K562 (cell line): ENCODE measurements around the gene NOM1. TPM values are rescaled to one million over a fixed set of nuclear protein-coding genes. Genes with fewer than 3 reads are reported as not detected.

ENCODE experiments used
- ATAC-seq: fragments of 200-7000 bp; cut with Tn5 transposase; 3 replicates; pipeline ENCODE4 v1.9.1; 2020; ENCODE audit warnings: moderate library complexity
- BruUV-seq: library from RNA; stranded (reverse); fragments of 400-500 nt; replicated peaks from 2 replicates; lab custom pipeline; 2021; lab: Mats Ljungman, UMichigan
- CTCF ChIA-PET: fragments of 300-600 bp; formaldehyde crosslinking; extraction: SDS; loops from one replicate; lab custom pipeline; 2021; ENCODE audit warnings: low intra/inter-chr PET ratio; lab: Yijun Ruan, JAX
- POLR2A ChIA-PET: fragments of 300-600, 350-650 bp; sonication (Branson Sonifier 250); formaldehyde crosslinking; extraction: SDS; loops from one replicate; lab custom pipeline; 2021; ENCODE audit warnings: antibody characterized with exemption, inconsistent platforms; lab: Yijun Ruan, JAX
- DNase-seq, 4 experiments: peaks; one replicate each; pipeline versions ENCODE4 v3.0.0 to v3.0.0-alpha.2; 2011 to 2018; ENCODE audit warnings: low spot score in 3 of 4, mixed read lengths in 3 of 4; ENCODE audit errors: extremely low read depth in 1 of 4
- FAIRE-seq: peaks from 2 replicates; lab custom pipeline; 2011; peaks lifted over from hg19 to GRCh38; lab: Jason Lieb, UNC
- H2AFZ ChIP-seq: 2 replicates; pipeline ENCODE4 v1.6.0; 2011; ENCODE audit warnings: low read depth, low read length, control low read depth, inconsistent platforms
- H3K27ac ChIP-seq: fragments of 200-600 bp; 3 replicates; pipeline ENCODE4 v1.8.0; 2011; ENCODE audit warnings: low read depth, mild to moderate bottlenecking, control low read depth, inconsistent platforms, low read length, moderate library complexity, mixed read lengths; ENCODE audit errors: extremely low read depth
- H3K27me3 ChIP-seq, 2 experiments: fragments of 300-600 bp in 1 of 2; 2 replicates in 1 of 2; 3 replicates in 1 of 2; pipeline versions ENCODE4 v1.6.0 to v1.8.0; 2011; ENCODE audit warnings: inconsistent platforms in 2 of 2, low read length in 2 of 2, mild to moderate bottlenecking in 1 of 2, mixed read lengths in 1 of 2, moderate library complexity in 1 of 2; ENCODE audit not compliant: control insufficient read depth in 2 of 2, insufficient read depth in 2 of 2
- H3K36me3 ChIP-seq: fragments of 300-600 bp; 3 replicates; pipeline ENCODE4 v1.8.0; 2011; ENCODE audit warnings: mild to moderate bottlenecking, low read length, inconsistent platforms; ENCODE audit not compliant: control insufficient read depth, insufficient read depth
- H3K4me1 ChIP-seq, 2 experiments: fragments of 200-600 bp in 1 of 2; replicated peaks in 1 of 2; 2 replicates in 1 of 2; 3 replicates in 1 of 2; pipeline versions ENCODE4 v1.5.1 to v1.8.0; 2011; ENCODE audit warnings: inconsistent platforms in 2 of 2, low read length in 2 of 2, mild to moderate bottlenecking in 1 of 2, mixed read lengths in 1 of 2, moderate library complexity in 1 of 2; ENCODE audit not compliant: control insufficient read depth in 2 of 2, insufficient read depth in 2 of 2
- H3K4me2 ChIP-seq: 2 replicates; pipeline ENCODE4 v1.6.1; 2011; ENCODE audit warnings: low read length, control low read depth, inconsistent platforms, mixed read lengths; ENCODE audit not compliant: insufficient read depth
- H3K4me3 ChIP-seq: fragments of 200-600 bp; sonication (generic), shearing (Covaris generic); 2 replicates; pipeline ENCODE4 v1.5.1; 2016; ENCODE audit warnings: control low read depth, inconsistent platforms
- H3K79me2 ChIP-seq: fragments of 200-600 bp; 3 replicates; pipeline ENCODE4 v1.8.0; 2011; ENCODE audit warnings: low read length, inconsistent platforms; ENCODE audit not compliant: control insufficient read depth, insufficient read depth
- H3K9ac ChIP-seq, 2 experiments: 2 replicates each; pipeline versions ENCODE4 v1.6.0 to v1.6.1; 2011; ENCODE audit warnings: low read depth in 2 of 2, low read length in 2 of 2, control low read depth in 1 of 2, inconsistent platforms in 1 of 2, mild to moderate bottlenecking in 1 of 2, mixed read lengths in 1 of 2; ENCODE audit not compliant: insufficient read depth in 1 of 2
- H3K9me1 ChIP-seq: one replicate; pipeline ENCODE4 v1.6.0; 2011; ENCODE audit warnings: inconsistent platforms, mild to moderate bottlenecking, low read length, moderate library complexity; ENCODE audit not compliant: control insufficient read depth, insufficient read depth
- H3K9me3 ChIP-seq: replicated peaks from 2 replicates; pipeline ENCODE4 v1.5.1; 2011; ENCODE audit warnings: low read depth, low read length, inconsistent platforms; ENCODE audit not compliant: control insufficient read depth, insufficient read depth
- H4K20me1 ChIP-seq: replicated peaks from 2 replicates; pipeline ENCODE4 v1.6.1; 2011; ENCODE audit warnings: low read length, inconsistent platforms, mixed read lengths; ENCODE audit not compliant: control insufficient read depth, insufficient read depth
- BHLHE40 ChIP-seq: IDR thresholded peaks from 2 replicates; pipeline ENCODE4 v1.6.1; 2011; ENCODE audit warnings: low read length, improper control_type of control experiment
- CBFA2T2 ChIP-seq: fragments of 450-650 bp; conservative IDR thresholded peaks from 2 replicates; pipeline ENCODE4 v1.6.1; 2017; ENCODE audit warnings: mild to moderate bottlenecking
- NRF1 ChIP-seq, 2 experiments: fragments of 450-650 bp; IDR thresholded peaks in 1 of 2; conservative IDR thresholded peaks in 1 of 2; 2 replicates each; pipeline ENCODE4 v1.6.1; 2014; ENCODE audit warnings: mild to moderate bottlenecking in 2 of 2
- PCBP2 ChIP-seq: fragments of 200-400 bp; formaldehyde crosslinking; IDR thresholded peaks from 2 replicates; pipeline ENCODE4 v1.6.1; 2018; ENCODE audit warnings: low read length, low read depth, mild to moderate bottlenecking, moderate library complexity; ENCODE audit not compliant: poor library complexity, severe bottlenecking
- RAD51 ChIP-seq: fragments of 450-650 bp; IDR thresholded peaks from 2 replicates; pipeline ENCODE4 v1.7.1; 2016; ENCODE audit warnings: low read depth, mild to moderate bottlenecking, borderline replicate concordance
- SMARCA5 ChIP-seq: fragments of 450-650 bp; IDR thresholded peaks from 2 replicates; pipeline ENCODE4 v1.6.1; 2016
- WGBS: fragments of 100-300 bp; shearing (Covaris generic); methylation state at CpG from one replicate; pipeline ENCODE4 v1.1.6; 2016; ENCODE audit warnings: low coverage, mixed read lengths; ENCODE audit not compliant: insufficient coverage; ENCODE audit errors: missing lambda C conversion rate; 5-methylcytosine and 5-hydroxymethylcytosine counted together
- in situ Hi-C: fragments of 300-500 bp; cut with MboI; formaldehyde crosslinking; loops from 4 replicates; pipeline ENCODE4 v1.15.0; 2018; ENCODE audit warnings: inconsistent platforms, mixed read lengths
- intact Hi-C: fragments of 100-400 bp; cut with micrococcal nuclease; formaldehyde crosslinking; loops from 2 replicates; pipeline ENCODE4 v1.14.2; 2022
- polyA plus RNA-seq, 8 experiments: library from polyadenylated mRNA; depleted of rRNA in 4 of 8; stranded (reverse) in 5 of 8; unstranded in 3 of 8; fragments of >200 nt; fragmentation: Nextera tagmentation in 2 of 8; fragmentation: Illumina TruSeq in 1 of 8; extraction: Ambion mirVana in 2 of 8; extraction: Trizol in 1 of 8; gene quantifications; 2 replicates each; pipeline versions ENCODE4 v1.2.1 to v1.2.3, GENCODE V29; 2011 to 2014; ENCODE audit warnings: inconsistent platforms in 1 of 8, missing spikeins in 1 of 8
- total RNA-seq, 7 experiments: library from RNA; depleted of rRNA in 6 of 7; stranded (reverse); fragments of >200 nt in 6 of 7; fragmentation: Illumina TruSeq in 2 of 7; extraction: Trizol in 2 of 7; gene quantifications; 2 replicates each; pipeline versions ENCODE4 v1.2.1 to v1.2.3, GENCODE V29; 2011 to 2021; ENCODE audit warnings: low replicate concordance in 1 of 7

NOM1 gene
- total and polyA plus RNA-seq, 9 of the 15 experiments (the other 6 are each of a cell fraction or from before 2014, with no cell fraction given), result 6.8 to 47.3 (median 37.4) TPM

GRCh38 chr7:156927571-156928405 is 21.7 kb upstream of the NOM1 start:
- intact Hi-C loops, result no loop called here
- ChIA-PET POLR2A (interaction anchor here (0.9 to 2.0 kb wide), 3 partner anchors 11 to 106 kb away, joined by 3 to 5 read pairs (median 3); no protein-coding TSS in a partner anchor), CTCF (no interaction called here)
- H3K4me3 ChIP-seq, result no peak overlapping the region
- H3K4me2 ChIP-seq, result no peak overlapping the region
- no peak overlapping the region for H2AFZ ChIP-seq
- H3K9me1 ChIP-seq, result no peaks in the 10 kb centered on the region
- WGBS, result 18% methylated on average over 17 of the region's 17 CpGs
- DNase-seq, result no peak
- H3K9ac ChIP-seq, result no peak overlapping the region
- H3K9me3 ChIP-seq, result no peaks in the 10 kb centered on the region
- no peak for ATAC-seq
- H3K4me1 ChIP-seq, result peaks cover 0 to 4% of the 10 kb centered on the region in 2 experiments; a peak in 1 of 5 replicates
- no peak for FAIRE-seq
- in situ Hi-C loops, result no loop called here
- no TSS peak for BruUV-seq
- TF ChIP-seq CBFA2T2 (peak; percentile 37; the same call in 1 of the 2 replicates), BHLHE40 (0 out of 2 replicates have a peak, but pooled peaks have one; percentile 21), RAD51 (peak; percentile 51; the same call in 1 of the 2 replicates), PCBP2 (no peak), SMARCA5 (no peak), NRF1 (conservative IDR thresholded peaks at IDR 0.05 in 1 of 2, IDR thresholded peaks at IDR 0.05 in 1 of 2) (0 out of 4 replicates have a peak, but pooled peaks of 1 of the 2 experiments have one; percentile 19)
- no peaks in the 10 kb centered on the region for H3K36me3 ChIP-seq
- no peak overlapping the region for H3K27ac ChIP-seq
- peaks cover 32 to 52% of the 10 kb centered on the region in 2 experiments for H3K27me3 ChIP-seq
- no peaks in the 10 kb centered on the region for H4K20me1 ChIP-seq
- no peaks in the 10 kb centered on the region for H3K79me2 ChIP-seq
